ENCODE data around the gene MID2.
"Not testable (repeated sequence)": the region's sequence is repeated elsewhere in the genome, so short reads cannot be mapped to it uniquely, and the experiment has no call there.

MID2 gene

DNA sequence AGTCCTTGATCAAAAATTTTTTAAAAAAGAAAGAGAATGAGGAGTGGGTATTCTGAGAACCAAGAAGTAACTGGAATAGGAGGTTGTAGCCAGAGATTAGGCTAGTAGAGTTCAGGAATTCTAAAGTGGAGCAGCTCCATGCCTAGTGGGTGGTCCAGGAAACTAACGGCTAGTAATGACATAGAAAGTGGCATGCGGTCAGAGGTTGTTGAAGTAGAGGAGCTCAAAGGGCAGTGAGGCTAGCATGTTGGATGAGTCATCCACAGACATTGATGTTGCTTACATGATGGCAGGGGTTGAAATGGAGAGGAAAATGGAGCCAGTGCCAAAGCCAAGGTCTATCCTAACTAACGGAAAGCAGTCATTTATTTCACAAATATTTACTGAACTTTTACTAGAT lies 114.4 kb downstream of the MID2 start:
- no peak for DNase-seq (ENCODE audit: low read depth in 2 of 2)

DNA sequence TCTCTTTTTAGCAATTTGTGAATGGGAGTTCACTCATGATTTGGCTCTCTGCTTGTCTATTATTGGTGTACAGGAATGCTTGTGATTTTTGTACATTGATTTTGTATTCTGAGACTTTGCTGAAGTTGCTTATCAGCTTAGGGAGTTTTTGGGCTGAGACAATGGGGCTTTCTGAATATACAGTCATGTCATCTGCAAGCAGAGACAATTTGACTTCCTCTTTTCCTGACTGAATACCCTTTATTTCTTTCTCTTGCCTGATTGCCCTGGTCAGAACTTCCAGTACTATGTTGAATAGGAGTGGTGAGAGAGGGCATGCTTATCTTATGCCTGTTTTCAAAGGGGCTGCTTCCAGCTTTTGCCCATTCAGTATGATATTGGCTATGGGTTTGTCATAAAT lies 129.7 kb downstream of the MID2 start:
- DNase-seq (ENCODE audit: low read depth in 2 of 2): not testable (repeated sequence)

DNA sequence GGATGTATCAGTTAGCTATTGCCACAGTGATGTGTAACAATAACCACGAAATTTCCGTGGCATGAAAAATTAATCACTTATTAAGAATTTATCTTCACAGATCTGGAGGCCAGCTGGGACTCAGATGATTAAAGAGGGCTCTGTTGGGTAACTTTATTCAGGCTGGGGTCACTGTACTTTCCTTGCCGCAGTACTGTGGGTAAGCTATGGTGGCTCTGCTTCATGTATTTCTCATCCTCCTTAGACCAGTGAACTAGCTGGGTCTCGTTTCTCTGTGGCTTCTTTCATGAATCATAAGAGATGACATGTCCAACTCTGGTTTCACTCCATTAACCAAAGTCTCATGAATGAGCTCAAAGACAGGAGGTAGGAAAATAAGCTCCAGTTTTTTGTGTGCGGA lies 143.0 kb downstream of the MID2 start:
- no peak for DNase-seq (ENCODE audit: low read depth in 2 of 2)

DNA sequence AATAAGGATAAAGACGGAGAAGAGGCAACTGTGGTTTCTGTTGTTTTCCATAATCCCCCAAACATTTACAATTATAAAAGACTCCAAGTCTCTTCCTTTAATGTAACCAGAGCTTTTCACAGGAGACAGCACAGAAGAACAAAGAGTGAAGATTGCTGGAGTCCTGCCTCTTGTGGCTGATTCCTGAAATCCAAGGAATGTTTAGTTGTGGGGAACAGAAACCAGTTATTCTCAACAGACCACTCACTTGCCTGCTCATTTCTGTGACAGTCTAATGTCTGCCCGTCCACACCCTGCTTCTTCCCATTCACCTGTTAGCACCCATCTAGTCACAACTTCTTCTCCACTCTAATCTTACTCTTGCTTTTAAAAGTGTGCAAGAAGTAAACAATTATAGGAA lies 144.4 kb downstream of the MID2 start:
- no peak for DNase-seq (ENCODE audit: low read depth in 2 of 2)

DNA sequence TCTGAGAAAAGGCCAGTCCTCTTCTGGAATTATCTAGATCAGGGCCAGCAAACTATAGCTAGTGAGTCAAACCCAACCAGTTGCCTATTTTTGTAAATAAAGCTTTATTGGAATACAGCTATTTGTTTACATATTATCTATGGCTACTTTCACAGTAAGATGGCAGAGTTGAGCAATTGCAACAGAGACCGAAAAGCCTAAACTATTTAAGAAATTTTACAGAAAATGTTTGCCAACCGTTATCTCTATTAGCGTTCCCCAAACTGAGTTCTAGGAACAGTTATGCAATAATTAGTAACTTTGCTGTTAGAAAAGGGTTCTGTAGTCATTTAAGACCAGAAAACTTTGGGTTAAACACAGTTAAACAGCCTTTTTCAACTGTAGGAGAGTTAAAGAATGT lies 146.0 kb downstream of the MID2 start:
- DNase-seq (ENCODE audit: low read depth in 2 of 2): no peak

Measured in stimulated activated CD4-positive, alpha-beta T cell treated with anti-CD3 and anti-CD28 coated beads, Interleukin-1b, Interleukin-23, amount 100 ng/mL, for 4 hours (primary cell).